Central memory CD8-positive, alpha-beta T cell (primary cell): ENCODE data around the gene MIB2.

Source experiments
- ATAC-seq: fragments of 150-1000 bp; cut with Tn5 transposase; replicated peaks from 2 replicates; pipeline ENCODE4 v1.10.0; 2022; ENCODE audit warnings: mild to moderate bottlenecking, moderate FRiP score, moderate number of reproducible peaks; ENCODE audit not compliant: poor library complexity, severe bottlenecking; ENCODE audit errors: extremely low read depth
- DNase-seq, 2 donors: peaks; one replicate each; pipeline ENCODE4 v3.0.0; 2021; ENCODE audit warnings: low spot score in 2 of 2
- H3K27ac Mint-ChIP-seq: one replicate; pipeline ENCODE4 v1.8.0; 2022; ENCODE audit warnings: low read depth, mild to moderate bottlenecking, moderate library complexity, mixed read lengths
- H3K27me3 Mint-ChIP-seq: one replicate; pipeline ENCODE4 v1.8.0; 2022; ENCODE audit warnings: mixed read lengths
- H3K36me3 Mint-ChIP-seq: one replicate; pipeline ENCODE4 v1.8.0; 2022; ENCODE audit warnings: mild to moderate bottlenecking, moderate library complexity, mixed read lengths; ENCODE audit not compliant: insufficient read depth
- H3K4me1 Mint-ChIP-seq: one replicate; pipeline ENCODE4 v1.8.0; 2022; ENCODE audit warnings: mixed read lengths
- H3K4me3 Mint-ChIP-seq: one replicate; pipeline ENCODE4 v1.8.0; 2022; ENCODE audit warnings: mild to moderate bottlenecking, moderate library complexity, mixed read lengths
- H3K9me3 Mint-ChIP-seq: one replicate; pipeline ENCODE4 v1.8.0; 2022; ENCODE audit warnings: mixed read lengths

Gene MIB2

DNA sequence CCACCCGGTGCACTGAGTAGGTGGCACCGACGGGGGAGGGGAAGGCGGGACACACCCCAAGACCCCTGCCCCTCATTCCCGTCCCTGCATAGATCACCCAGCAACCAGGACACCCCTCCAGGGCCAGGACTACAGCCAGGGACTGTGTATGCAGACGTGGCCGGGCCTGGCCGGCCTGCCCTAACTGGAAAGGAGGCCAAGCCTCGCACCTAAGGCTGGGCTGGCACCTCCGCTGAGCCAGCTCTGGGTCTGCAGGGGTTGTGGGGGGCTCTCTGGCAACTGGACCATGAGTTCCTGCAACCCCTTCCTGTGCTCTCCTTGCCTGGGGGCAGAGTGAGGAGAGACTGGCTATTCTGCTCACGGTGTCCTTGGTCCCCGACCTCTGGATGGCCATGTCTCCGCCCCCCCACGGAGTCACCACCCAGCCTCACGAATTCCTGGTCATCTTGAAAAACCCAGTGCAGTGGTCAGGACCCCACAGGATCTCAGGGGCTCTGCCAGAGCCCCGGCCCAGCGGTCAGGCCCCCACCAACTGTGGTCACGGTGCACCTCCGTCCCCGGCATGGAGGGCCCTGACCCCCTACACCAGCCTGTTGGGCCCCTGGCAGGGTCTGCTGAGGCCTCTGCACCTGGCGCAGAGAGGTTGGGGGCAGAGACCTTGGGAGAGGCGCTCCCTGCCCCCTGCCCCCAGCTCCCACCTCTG lies 14.3 kb upstream of the MIB2 start:
- ATAC-seq (no peak), DNase-seq (no peak)
- H3K4me1 Mint-ChIP-seq, result peaks cover 7% of the 10 kb centered on the region
- H3K9me3 Mint-ChIP-seq, result no peaks in the 10 kb centered on the region
- peak overlapping the region; percentile 76 for H3K4me3 Mint-ChIP-seq
- H3K27me3 Mint-ChIP-seq, result no peaks in the 10 kb centered on the region
- H3K27ac Mint-ChIP-seq, result no peak overlapping the region
- H3K36me3 Mint-ChIP-seq, result no peaks in the 10 kb centered on the region

- H3K4me1 Mint-ChIP-seq, result peaks cover 7% of the 10 kb centered on the region
- no peak overlapping the region for H3K27ac Mint-ChIP-seq
- DNase-seq (no peak), ATAC-seq (no peak)
- H3K9me3 Mint-ChIP-seq, result no peaks in the 10 kb centered on the region
- peak overlapping the region; percentile 76 for H3K4me3 Mint-ChIP-seq
- no peaks in the 10 kb centered on the region for H3K27me3 Mint-ChIP-seq
- no peaks in the 10 kb centered on the region for H3K36me3 Mint-ChIP-seq
Measured at GRCh38 chr1:1601564-1602303, 13.6 kb upstream of the MIB2 start.

- ATAC-seq (no peak), DNase-seq (no peak)
- Mint-ChIP-seq H3K27ac (no peak overlapping the region), H3K36me3 (peaks cover 2% of the 10 kb centered on the region), H3K4me1 (peaks cover 11% of the 10 kb centered on the region), H3K27me3 (no peaks in the 10 kb centered on the region), H3K9me3 (no peaks in the 10 kb centered on the region), H3K4me3 (no peak overlapping the region)
Measured at GRCh38 chr1:1602304-1602967, 12.9 kb upstream of the MIB2 start.

- ATAC-seq (no peak), DNase-seq (no peak)
- Mint-ChIP-seq H3K4me3 (no peak overlapping the region), H3K27me3 (no peaks in the 10 kb centered on the region), H3K27ac (no peak overlapping the region), H3K4me1 (peaks cover 11% of the 10 kb centered on the region), H3K9me3 (no peaks in the 10 kb centered on the region), H3K36me3 (peaks cover 2% of the 10 kb centered on the region)
Measured at GRCh38 chr1:1602968-1603506, 12.3 kb upstream of the MIB2 start.

GRCh38 chr1:1603671-1604373 lies 11.5 kb upstream of the MIB2 start:
- no peak overlapping the region for H3K4me3 Mint-ChIP-seq
- no peaks in the 10 kb centered on the region for H3K27me3 Mint-ChIP-seq
- H3K9me3 Mint-ChIP-seq, result no peaks in the 10 kb centered on the region
- DNase-seq (no peak), ATAC-seq (no peak)
- no peak overlapping the region for H3K27ac Mint-ChIP-seq
- peaks cover 2% of the 10 kb centered on the region for H3K36me3 Mint-ChIP-seq
- H3K4me1 Mint-ChIP-seq, result peaks cover 9% of the 10 kb centered on the region

DNA sequence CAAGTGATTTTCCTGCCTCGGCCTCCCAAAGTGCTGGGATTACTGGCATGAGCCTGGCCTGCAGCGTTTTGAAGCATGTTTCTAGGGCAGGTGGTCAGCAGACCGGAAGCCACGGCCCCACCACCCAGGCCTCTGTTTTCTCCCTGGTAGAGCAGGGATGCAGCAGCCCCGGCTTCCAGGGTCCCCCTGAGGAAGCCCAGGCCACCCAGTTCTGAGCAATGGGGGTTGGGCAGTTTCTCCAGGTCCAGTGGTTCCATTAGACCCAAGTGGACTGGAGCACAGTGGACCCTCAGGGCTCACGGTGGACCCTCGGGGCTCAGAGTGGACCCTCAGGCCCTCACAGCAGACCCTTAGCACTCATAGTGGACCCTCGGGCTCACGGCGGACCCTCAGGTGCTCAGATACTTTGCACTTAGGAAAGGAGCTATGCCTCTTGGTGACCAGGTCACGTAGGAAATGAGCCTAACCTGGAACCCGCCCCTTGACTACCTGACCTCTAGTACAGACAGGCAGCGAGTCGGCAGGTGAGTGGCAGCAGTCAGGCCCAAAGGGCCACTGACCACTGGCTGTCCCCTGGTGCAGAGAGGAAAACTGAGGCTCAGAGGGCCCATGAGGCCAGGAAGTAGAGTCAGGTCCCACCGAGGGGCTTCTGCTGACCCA lies 10.8 kb upstream of the MIB2 start:
- Mint-ChIP-seq H3K9me3 (no peaks in the 10 kb centered on the region), H3K36me3 (peaks cover 4% of the 10 kb centered on the region), H3K27ac (no peak overlapping the region), H3K4me1 (peaks cover 5% of the 10 kb centered on the region), H3K4me3 (no peak overlapping the region), H3K27me3 (no peaks in the 10 kb centered on the region)
- ATAC-seq (no peak), DNase-seq (no peak)

DNA sequence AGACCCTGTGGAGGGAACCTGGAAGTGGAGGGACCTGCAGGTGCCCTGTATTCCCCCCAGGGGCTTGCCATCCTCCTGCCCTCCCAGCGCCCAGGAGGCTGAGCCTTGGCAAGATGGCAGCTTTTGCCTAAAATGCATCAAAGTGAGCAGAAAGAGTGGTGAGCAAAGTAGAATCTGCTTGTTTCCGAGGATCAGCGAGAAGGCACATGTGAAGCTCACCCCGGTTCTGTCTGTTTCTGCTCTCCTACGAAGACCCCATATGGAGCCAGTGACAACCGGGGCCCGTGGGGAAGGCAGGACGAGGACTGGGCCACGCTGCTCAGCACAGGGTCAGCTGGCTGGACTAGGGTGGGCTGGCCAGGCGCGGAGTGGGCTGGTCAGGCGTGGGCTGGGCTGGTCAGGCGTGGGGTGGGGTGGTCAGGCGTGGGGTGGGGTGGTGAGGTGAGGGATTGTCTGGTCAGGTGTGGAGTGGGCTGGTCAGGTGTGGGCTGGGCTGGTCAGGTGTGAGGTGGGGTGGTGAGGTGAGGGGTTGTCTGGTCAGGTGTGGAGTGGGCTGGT lies 10.2 kb upstream of the MIB2 start:
- H3K9me3 Mint-ChIP-seq, result no peaks in the 10 kb centered on the region
- no peak for ATAC-seq
- H3K27me3 Mint-ChIP-seq, result no peaks in the 10 kb centered on the region
- no peak for DNase-seq
- peaks cover 4% of the 10 kb centered on the region for H3K36me3 Mint-ChIP-seq
- H3K27ac Mint-ChIP-seq, result no peak overlapping the region
- H3K4me1 Mint-ChIP-seq, result peaks cover 5% of the 10 kb centered on the region
- no peak overlapping the region for H3K4me3 Mint-ChIP-seq

GRCh38 chr1:1605724-1606123 lies 9.6 kb upstream of the MIB2 start:
- no peak for ATAC-seq
- peaks cover 4% of the 10 kb centered on the region for H3K36me3 Mint-ChIP-seq
- H3K4me3 Mint-ChIP-seq, result no peak overlapping the region
- peaks cover 5% of the 10 kb centered on the region for H3K4me1 Mint-ChIP-seq
- no peak for DNase-seq
- no peaks in the 10 kb centered on the region for H3K9me3 Mint-ChIP-seq
- no peaks in the 10 kb centered on the region for H3K27me3 Mint-ChIP-seq
- no peak overlapping the region for H3K27ac Mint-ChIP-seq

DNA sequence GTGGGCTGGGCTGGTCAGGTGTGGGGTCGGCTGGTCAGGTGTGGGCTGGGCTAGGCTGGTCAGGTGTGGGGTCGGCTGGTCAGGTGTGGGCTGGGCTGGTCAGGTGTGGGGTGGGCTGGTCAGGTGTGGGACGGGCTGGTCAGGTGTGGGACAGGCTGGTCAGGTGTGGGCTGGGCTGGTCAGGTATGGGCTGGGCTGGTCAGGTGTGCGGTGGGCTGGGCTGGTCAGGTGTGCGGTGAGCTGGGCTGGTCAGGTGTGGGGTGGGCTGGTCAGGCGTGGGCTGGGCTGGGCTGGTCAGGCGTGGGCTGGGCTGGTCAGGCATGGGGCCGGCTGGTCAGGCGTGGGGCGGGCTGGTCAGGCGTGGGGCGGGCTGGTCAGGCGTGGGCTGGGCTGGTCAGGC lies 9.1 kb upstream of the MIB2 start:
- ATAC-seq, result no peak
- no peaks in the 10 kb centered on the region for H3K27me3 Mint-ChIP-seq
- H3K9me3 Mint-ChIP-seq, result no peaks in the 10 kb centered on the region
- peaks cover 5% of the 10 kb centered on the region for H3K4me1 Mint-ChIP-seq
- H3K36me3 Mint-ChIP-seq, result peaks cover 6% of the 10 kb centered on the region
- H3K27ac Mint-ChIP-seq, result no peak overlapping the region
- DNase-seq, result no peak
- no peak overlapping the region for H3K4me3 Mint-ChIP-seq

DNA sequence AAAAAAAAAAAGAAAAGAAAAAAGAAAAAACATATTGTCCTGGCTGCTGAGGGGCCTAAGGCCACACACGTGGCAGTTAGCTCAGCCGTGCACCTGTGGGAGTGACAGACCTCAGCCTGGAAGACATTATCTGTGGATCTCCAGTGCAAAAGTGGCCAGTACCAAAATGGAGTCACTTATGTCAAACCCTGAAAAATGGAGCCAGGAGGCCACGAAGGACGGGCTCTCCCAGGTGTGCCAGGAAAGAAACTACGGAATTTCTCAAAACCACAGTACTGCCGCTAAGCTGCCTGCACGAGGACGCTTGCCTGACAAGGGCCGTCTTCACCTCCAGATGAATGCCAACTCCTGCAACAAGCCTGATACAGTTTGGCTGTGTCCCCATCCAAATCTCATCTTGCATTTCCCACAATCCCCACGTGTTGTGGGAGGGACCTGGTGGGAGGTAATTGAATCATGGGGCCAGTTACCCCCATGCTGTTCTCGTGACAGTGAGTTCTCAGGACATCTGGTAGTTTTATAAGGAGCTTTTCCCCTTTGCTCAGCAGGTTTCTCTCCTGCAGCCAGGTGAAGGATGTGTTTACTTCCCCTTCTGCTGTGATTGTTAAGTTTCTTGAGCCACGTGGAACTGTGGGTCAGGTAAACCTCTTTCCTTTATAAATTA lies 5.3 kb upstream of the MIB2 start:
- Mint-ChIP-seq H3K27me3 (no peaks in the 10 kb centered on the region), H3K4me3 (no peak overlapping the region), H3K27ac (no peak overlapping the region), H3K36me3 (peaks cover 14% of the 10 kb centered on the region), H3K4me1 (peaks cover 21% of the 10 kb centered on the region), H3K9me3 (no peaks in the 10 kb centered on the region)
- ATAC-seq, result no peak
- DNase-seq, result no peak

GRCh38 chr1:1610796-1611195 lies 4.5 kb upstream of the MIB2 start:
- Mint-ChIP-seq H3K27ac (no peak overlapping the region), H3K4me1 (peaks cover 23% of the 10 kb centered on the region), H3K36me3 (peaks cover 20% of the 10 kb centered on the region), H3K4me3 (no peak overlapping the region), H3K27me3 (no peaks in the 10 kb centered on the region), H3K9me3 (no peaks in the 10 kb centered on the region)
- ATAC-seq, result no peak
- DNase-seq, result no peak
